Activated CD8-positive, alpha-beta memory T cell treated with anti-CD3 and anti-CD28 coated beads for 24 hours (primary cell): ENCODE data around the gene DARS1.

Source experiments
- DNase-seq: peaks from one replicate; pipeline ENCODE4 v3.0.0-alpha.2; 2020

DARS1 gene

GRCh38 chr2:135874777-135875365, 110.6 kb downstream of the DARS1 start:
- no peak for DNase-seq

DNA sequence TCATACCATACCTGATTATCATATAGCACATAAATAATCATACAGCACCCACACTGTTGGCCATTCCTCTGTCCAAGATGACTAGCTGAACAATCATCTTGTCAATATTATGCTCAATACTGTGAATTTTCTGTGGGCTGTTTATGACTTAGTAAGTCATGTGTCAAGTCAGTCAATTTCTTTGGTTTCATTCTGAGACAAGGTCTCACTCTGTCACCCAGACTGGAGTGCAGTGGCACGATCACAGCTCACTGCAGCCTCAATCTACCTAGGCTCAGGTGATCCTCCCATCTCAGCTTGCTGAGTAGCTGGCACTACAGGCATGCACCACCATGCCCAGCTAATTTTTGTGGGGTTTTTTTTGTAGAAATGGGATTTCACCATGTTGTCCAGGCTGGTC, 114.9 kb downstream of the DARS1 start:
- DNase-seq = no peak

- no peak for DNase-seq
Observed at GRCh38 chr2:135863233-135863632, 122.2 kb downstream of the DARS1 start.

DNA sequence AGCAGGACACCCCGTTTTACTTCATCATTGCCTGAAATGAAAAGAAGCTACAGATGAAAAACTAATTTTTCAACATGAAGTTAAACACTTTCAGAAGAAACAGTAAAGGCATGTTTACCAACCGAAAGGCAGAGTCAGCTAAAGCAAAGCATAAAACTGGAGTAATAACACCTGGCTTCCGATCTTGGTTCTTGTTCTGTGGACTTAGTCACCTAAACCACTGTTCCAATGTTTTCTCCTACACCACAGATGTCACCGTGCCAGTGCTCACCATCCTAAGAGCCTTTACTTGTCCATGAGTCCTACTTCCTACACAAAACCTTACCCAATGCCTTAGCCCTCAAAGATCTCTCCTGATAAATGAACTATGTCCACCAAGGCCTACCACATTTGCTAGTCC, 122.7 kb downstream of the DARS1 start:
- no peak for DNase-seq
